CD4-positive, CD25-positive, alpha-beta regulatory T cell (primary cell): ENCODE measurements around the gene MAPKAP1. TPM values are rescaled to one million over a fixed set of nuclear protein-coding genes. Genes with fewer than 3 reads are reported as not detected.

Experiments
- ATAC-seq, 2 donors: fragments of 150-1000 bp; cut with Tn5 transposase; one replicate each; pipeline ENCODE4 v1.10.0; 2021; ENCODE audit warnings: low read depth in 2 of 2, moderate number of reproducible peaks in 2 of 2, moderate library complexity in 1 of 2
- DNase-seq, 3 donors: peaks; one replicate each; pipeline versions ENCODE4 v3.0.0 to v3.0.0-alpha.2; 2012 to 2022; ENCODE audit warnings: mixed read lengths in 1 of 3
- H3K27ac ChIP-seq: one replicate; pipeline ENCODE4 v1.7.0; 2013; ENCODE audit warnings: mild to moderate bottlenecking, low read length; ENCODE audit not compliant: insufficient read depth, poor library complexity, severe bottlenecking
- H3K27me3 ChIP-seq: one replicate; pipeline ENCODE4 v1.7.0; 2013; ENCODE audit warnings: low read length; ENCODE audit not compliant: control insufficient read depth, insufficient read depth
- H3K36me3 ChIP-seq: one replicate; pipeline ENCODE4 v1.7.0; 2013; ENCODE audit warnings: mild to moderate bottlenecking, low read length, moderate library complexity; ENCODE audit not compliant: control insufficient read depth, insufficient read depth
- H3K4me1 ChIP-seq: 2 replicates; pipeline ENCODE4 v1.7.0; 2013; ENCODE audit warnings: mild to moderate bottlenecking, low read length; ENCODE audit not compliant: insufficient read depth, control insufficient read depth, poor library complexity, severe bottlenecking
- H3K4me3 ChIP-seq: one replicate; pipeline ENCODE4 v1.7.0; 2013; ENCODE audit warnings: low read depth, mild to moderate bottlenecking, low read length, moderate library complexity
- H3K9me3 ChIP-seq, 2 experiments: 1 replicate in 1 of 2; 2 replicates in 1 of 2; pipeline ENCODE4 v1.7.0; 2013; ENCODE audit warnings: low read length in 2 of 2, mild to moderate bottlenecking in 1 of 2, moderate library complexity in 1 of 2; ENCODE audit not compliant: control insufficient read depth in 2 of 2
- H3K27ac Mint-ChIP-seq, 3 donors: one replicate each; pipeline ENCODE4 v1.8.0; 2020 to 2022; ENCODE audit warnings: mild to moderate bottlenecking in 3 of 3, mixed read lengths in 3 of 3, moderate library complexity in 2 of 3
- H3K27me3 Mint-ChIP-seq: one replicate; pipeline ENCODE4 v1.8.0; 2022; ENCODE audit warnings: mild to moderate bottlenecking, mixed read lengths
- H3K36me3 Mint-ChIP-seq: one replicate; pipeline ENCODE4 v1.8.0; 2020; ENCODE audit warnings: mixed read lengths
- H3K4me1 Mint-ChIP-seq, 4 donors: one replicate each; pipeline ENCODE4 v1.8.0; 2020 to 2022; ENCODE audit warnings: mixed read lengths in 4 of 4, mild to moderate bottlenecking in 1 of 4
- H3K4me3 Mint-ChIP-seq, 4 donors: one replicate each; pipeline ENCODE4 v1.8.0; 2020 to 2022; ENCODE audit warnings: mild to moderate bottlenecking in 4 of 4, mixed read lengths in 4 of 4, moderate library complexity in 3 of 4
- H3K9me3 Mint-ChIP-seq, 7 donors: one replicate each; pipeline ENCODE4 v1.8.0; 2020 to 2022; ENCODE audit warnings: mixed read lengths in 7 of 7, mild to moderate bottlenecking in 3 of 7, moderate library complexity in 2 of 7
- polyA plus RNA-seq, 4 donors: library from polyadenylated mRNA; unstranded; fragments of 300-500 nt; fragmentation: Illumina TruSeq; gene quantifications; one replicate each; pipeline ENCODE4 v1.2.3, GENCODE V29; 2021
- total RNA-seq: library from RNA; stranded (reverse); gene quantifications from one replicate; pipeline ENCODE4 v1.2.3, GENCODE V29; 2022

Gene MAPKAP1
- total and polyA plus RNA-seq, 5 donors from 2014 or later = 40.8 to 53.2 (median 47.3) TPM

DNA sequence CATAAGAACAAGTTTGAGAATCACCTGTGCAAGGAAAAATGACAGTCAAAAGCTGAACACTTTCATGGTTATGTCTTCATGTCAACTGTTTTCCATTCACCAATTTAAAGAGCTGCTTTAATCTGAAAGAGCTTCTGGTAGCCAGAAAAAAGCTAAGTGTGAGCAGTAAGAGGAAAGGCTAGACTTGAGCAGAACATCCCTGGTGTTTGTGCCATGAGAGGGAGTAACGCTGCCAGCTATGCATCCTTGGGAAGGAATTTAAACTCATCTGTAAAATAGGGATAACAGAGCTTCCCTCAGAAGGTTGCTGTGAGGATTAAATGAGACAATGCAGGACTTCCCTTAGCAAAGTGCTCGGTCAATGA lies 193.7 kb downstream of the MAPKAP1 start:
- H3K27me3 Mint-ChIP-seq = no peaks in the 10 kb centered on the region
- Histone ChIP-seq H3K27ac (no peak overlapping the region), H3K9me3 (no peaks in the 10 kb centered on the region), H3K36me3 (peaks cover 2% of the 10 kb centered on the region), H3K4me3 (peak overlapping the region; percentile 64), H3K27me3 (no peaks in the 10 kb centered on the region), H3K4me1 (peaks cover 13% of the 10 kb centered on the region)
- DNase-seq (no peak), ATAC-seq (no peak)
- H3K27ac Mint-ChIP-seq = peak overlapping the region in 2 of 3 donors; percentile 23 to 95
- peaks cover 13% of the 10 kb centered on the region for H3K36me3 Mint-ChIP-seq
- H3K4me1 Mint-ChIP-seq = peaks cover 14 to 24% (median 20%) of the 10 kb centered on the region in 4 donors
- no peaks in the 10 kb centered on the region for H3K9me3 Mint-ChIP-seq
- H3K4me3 Mint-ChIP-seq = peak overlapping the region in 3 of 4 donors; percentile 7 to 95 (median 85)

- Mint-ChIP-seq H3K9me3 (no peaks in the 10 kb centered on the region), H3K27me3 (no peaks in the 10 kb centered on the region), H3K4me3 (no peak overlapping the region), H3K36me3 (peaks cover 8% of the 10 kb centered on the region), H3K4me1 (peaks cover 14 to 24% (median 20%) of the 10 kb centered on the region in 4 donors), H3K27ac (no peak overlapping the region)
- peaks cover 2% of the 10 kb centered on the region for H3K36me3 ChIP-seq
- ATAC-seq = no peak
- no peaks in the 10 kb centered on the region for H3K9me3 ChIP-seq
- H3K4me3 ChIP-seq = no peak overlapping the region
- H3K4me1 ChIP-seq = peaks cover 13% of the 10 kb centered on the region
- H3K27me3 ChIP-seq = no peaks in the 10 kb centered on the region
- H3K27ac ChIP-seq = no peak overlapping the region
- no peak for DNase-seq
Measured at GRCh38 chr9:125511789-125512660, 195.0 kb downstream of the MAPKAP1 start.

- peaks cover 14% of the 10 kb centered on the region for H3K36me3 Mint-ChIP-seq
- DNase-seq (no peak), ATAC-seq (no peak)
- Histone ChIP-seq H3K9me3 (no peaks in the 10 kb centered on the region), H3K4me3 (no peak overlapping the region), H3K27me3 (no peaks in the 10 kb centered on the region), H3K27ac (no peak overlapping the region), H3K4me1 (peaks cover 13% of the 10 kb centered on the region), H3K36me3 (peaks cover 10% of the 10 kb centered on the region)
- H3K27me3 Mint-ChIP-seq = no peaks in the 10 kb centered on the region
- no peaks in the 10 kb centered on the region for H3K9me3 Mint-ChIP-seq
- H3K4me1 Mint-ChIP-seq = peaks cover 10 to 23% (median 20%) of the 10 kb centered on the region in 4 donors
- no peak overlapping the region for H3K4me3 Mint-ChIP-seq
- H3K27ac Mint-ChIP-seq = peak overlapping the region in 1 of 3 donors; percentile 16
Measured at GRCh38 chr9:125510980-125511379, 196.0 kb downstream of the MAPKAP1 start.

GRCh38 chr9:125509476-125509875 lies 197.5 kb downstream of the MAPKAP1 start:
- H3K36me3 ChIP-seq = peaks cover 11% of the 10 kb centered on the region
- DNase-seq (no peak), ATAC-seq (no peak)
- Mint-ChIP-seq H3K27me3 (no peaks in the 10 kb centered on the region), H3K4me3 (no peak overlapping the region), H3K9me3 (no peaks in the 10 kb centered on the region), H3K4me1 (peaks cover 10 to 15% (median 12%) of the 10 kb centered on the region in 4 donors), H3K27ac (no peak overlapping the region), H3K36me3 (peaks cover 29% of the 10 kb centered on the region)
- H3K27ac ChIP-seq = no peak overlapping the region
- H3K9me3 ChIP-seq = no peaks in the 10 kb centered on the region
- peaks cover 12% of the 10 kb centered on the region for H3K4me1 ChIP-seq
- H3K4me3 ChIP-seq = no peak overlapping the region
- no peaks in the 10 kb centered on the region for H3K27me3 ChIP-seq

DNA sequence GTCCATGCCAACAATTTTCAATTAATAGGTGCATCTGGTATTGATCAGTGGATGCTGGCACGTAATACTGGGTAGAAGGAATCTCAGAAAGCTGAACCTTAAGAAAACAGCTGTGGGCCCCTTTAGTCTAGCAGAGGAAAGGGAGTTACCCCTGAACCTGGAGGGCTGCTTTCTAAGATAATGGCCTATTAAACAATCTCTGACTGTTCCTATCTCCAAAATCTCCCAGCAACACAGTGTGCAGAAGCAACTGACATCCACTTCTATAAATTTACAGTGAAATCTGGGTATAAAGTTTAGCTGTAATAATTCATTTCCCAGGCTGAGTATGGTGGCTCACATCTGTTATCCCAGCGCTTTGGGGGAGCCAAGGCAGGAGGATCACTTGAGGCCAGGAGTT lies 198.8 kb downstream of the MAPKAP1 start:
- Histone ChIP-seq H3K27ac (no peak overlapping the region), H3K4me1 (no peaks in the 10 kb centered on the region), H3K9me3 (no peaks in the 10 kb centered on the region), H3K36me3 (peaks cover 11% of the 10 kb centered on the region), H3K27me3 (no peaks in the 10 kb centered on the region), H3K4me3 (no peak overlapping the region)
- Mint-ChIP-seq H3K27ac (no peak overlapping the region), H3K4me1 (peaks cover 0 to 4% (median 3%) of the 10 kb centered on the region in 4 donors), H3K9me3 (no peaks in the 10 kb centered on the region), H3K36me3 (peaks cover 29% of the 10 kb centered on the region), H3K27me3 (no peaks in the 10 kb centered on the region), H3K4me3 (no peak overlapping the region)
- ATAC-seq (no peak), DNase-seq (no peak)

- H3K9me3 ChIP-seq = no peaks in the 10 kb centered on the region
- ATAC-seq (no peak), DNase-seq (no peak)
- Mint-ChIP-seq H3K27ac (no peak overlapping the region), H3K9me3 (no peaks in the 10 kb centered on the region), H3K4me1 (peaks cover 0 to 5% (median 2%) of the 10 kb centered on the region in 4 donors), H3K4me3 (no peak overlapping the region), H3K36me3 (peaks cover 29% of the 10 kb centered on the region), H3K27me3 (no peaks in the 10 kb centered on the region)
- no peaks in the 10 kb centered on the region for H3K4me1 ChIP-seq
- no peak overlapping the region for H3K4me3 ChIP-seq
- no peaks in the 10 kb centered on the region for H3K27me3 ChIP-seq
- H3K36me3 ChIP-seq = peaks cover 11% of the 10 kb centered on the region
- no peak overlapping the region for H3K27ac ChIP-seq
Measured at GRCh38 chr9:125507226-125507625, 199.8 kb downstream of the MAPKAP1 start.

DNA sequence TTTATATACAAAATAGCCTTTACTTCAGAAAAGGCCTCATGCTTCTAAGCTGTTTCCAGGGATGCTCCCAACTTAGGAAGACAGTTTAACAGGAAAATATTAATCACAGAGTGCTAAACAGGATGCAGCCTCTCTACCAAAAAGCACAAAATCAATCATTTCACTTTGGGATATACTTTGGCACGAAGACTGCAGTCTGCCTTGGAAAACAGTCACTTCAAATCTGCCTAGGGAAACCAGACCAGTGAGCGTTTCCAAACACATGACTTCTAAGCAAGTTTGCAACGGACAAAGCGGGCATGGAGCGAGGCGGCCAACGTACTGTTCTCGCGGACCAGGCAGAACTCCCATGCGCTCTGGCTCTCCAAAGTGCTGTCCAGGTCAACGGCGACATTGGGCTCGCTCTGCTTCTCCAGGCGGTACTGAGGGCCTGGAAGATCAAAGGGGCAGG lies 201.0 kb downstream of the MAPKAP1 start:
- H3K27me3 ChIP-seq = no peaks in the 10 kb centered on the region
- H3K27me3 Mint-ChIP-seq = no peaks in the 10 kb centered on the region
- H3K27ac ChIP-seq = no peak overlapping the region
- no peak overlapping the region for H3K27ac Mint-ChIP-seq
- H3K9me3 ChIP-seq = no peaks in the 10 kb centered on the region
- ATAC-seq (no peak), DNase-seq (no peak)
- peaks cover 0 to 5% (median 2%) of the 10 kb centered on the region in 4 donors for H3K4me1 Mint-ChIP-seq
- H3K4me1 ChIP-seq = no peaks in the 10 kb centered on the region
- H3K9me3 Mint-ChIP-seq = no peaks in the 10 kb centered on the region
- no peak overlapping the region for H3K4me3 Mint-ChIP-seq
- H3K36me3 Mint-ChIP-seq = peaks cover 34% of the 10 kb centered on the region
- H3K36me3 ChIP-seq = peaks cover 11% of the 10 kb centered on the region
- no peak overlapping the region for H3K4me3 ChIP-seq

- peaks cover 42% of the 10 kb centered on the region for H3K36me3 Mint-ChIP-seq
- peaks cover 0 to 5% (median 2%) of the 10 kb centered on the region in 4 donors for H3K4me1 Mint-ChIP-seq
- no peaks in the 10 kb centered on the region for H3K27me3 Mint-ChIP-seq
- ATAC-seq (no peak), DNase-seq (no peak)
- no peak overlapping the region for H3K4me3 Mint-ChIP-seq
- no peaks in the 10 kb centered on the region for H3K4me1 ChIP-seq
- H3K27ac ChIP-seq = no peak overlapping the region
- H3K27me3 ChIP-seq = no peaks in the 10 kb centered on the region
- peaks cover 13% of the 10 kb centered on the region for H3K36me3 ChIP-seq
- H3K9me3 ChIP-seq = no peaks in the 10 kb centered on the region
- no peak overlapping the region for H3K4me3 ChIP-seq
- no peaks in the 10 kb centered on the region for H3K9me3 Mint-ChIP-seq
- no peak overlapping the region for H3K27ac Mint-ChIP-seq
Measured at GRCh38 chr9:125504616-125505015, 202.4 kb downstream of the MAPKAP1 start.
